ENCODE data around the gene SLC38A9.

SLC38A9 gene

DNA sequence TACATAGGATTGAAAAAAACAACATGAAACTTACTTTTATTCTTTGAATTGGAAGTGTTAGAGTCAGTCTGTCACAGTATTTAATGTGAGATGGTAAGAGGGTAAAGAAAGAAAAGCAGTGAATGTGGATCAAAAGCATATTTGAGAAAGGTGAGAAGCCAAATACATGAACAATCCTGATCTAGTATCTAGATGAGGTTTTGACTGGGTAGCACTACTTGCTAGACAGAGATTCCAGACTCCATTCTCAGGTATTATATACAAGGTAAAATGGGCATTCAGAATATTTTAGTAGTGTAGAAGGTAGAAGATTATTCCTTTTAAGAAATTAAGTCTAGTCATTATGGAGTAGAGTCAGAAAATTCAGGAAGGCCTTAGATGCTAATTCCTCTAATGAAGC, 62.2 kb downstream of the SLC38A9 start:
- no peak for DNase-seq (ENCODE audit: low read depth)

DNA sequence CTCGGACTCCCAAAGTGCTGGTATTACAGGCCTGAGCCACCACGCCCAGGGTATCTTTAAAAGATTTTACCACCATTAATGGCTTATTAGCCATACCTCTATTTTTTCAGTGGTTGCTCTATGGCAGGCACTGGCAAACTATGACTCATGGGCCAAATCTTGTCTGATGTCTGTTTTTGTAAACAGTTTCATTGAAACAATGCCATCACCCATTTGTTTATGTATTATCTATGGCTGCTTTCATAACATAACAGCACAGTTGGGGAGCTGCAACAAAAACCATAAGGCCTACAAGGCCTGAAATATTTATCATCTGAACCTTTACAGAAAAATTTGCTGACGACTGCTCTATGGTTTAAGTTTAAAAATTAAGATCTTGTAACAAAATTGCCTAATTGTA, 66.8 kb downstream of the SLC38A9 start:
- no peak for DNase-seq (ENCODE audit: low read depth)

DNA sequence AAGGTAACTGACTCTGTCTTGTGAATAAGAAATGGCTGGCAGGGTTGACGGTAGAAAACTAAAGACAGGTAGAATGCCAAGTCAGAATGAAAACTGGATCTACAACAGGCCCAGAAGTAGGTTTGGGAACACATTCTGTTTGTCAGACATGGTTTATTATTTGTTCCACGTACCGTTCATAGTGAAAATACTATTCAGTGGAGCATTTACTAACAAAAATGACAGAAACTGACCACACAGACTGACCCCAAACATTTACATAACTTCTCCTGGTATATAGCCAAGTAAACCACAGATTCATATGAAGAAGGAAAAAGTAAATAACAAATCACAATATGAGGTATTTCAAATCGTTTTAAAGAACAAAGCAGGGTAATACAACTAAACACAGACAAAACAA, 73.7 kb downstream of the SLC38A9 start:
- no peak for DNase-seq (ENCODE audit: low read depth)

- DNase-seq (ENCODE audit: low read depth): no peak
Observed at GRCh38 chr5:55638051-55638450, 74.1 kb downstream of the SLC38A9 start.

- DNase-seq (ENCODE audit: low read depth): no peak
Observed at GRCh38 chr5:55636683-55637082, 75.4 kb downstream of the SLC38A9 start.

DNA sequence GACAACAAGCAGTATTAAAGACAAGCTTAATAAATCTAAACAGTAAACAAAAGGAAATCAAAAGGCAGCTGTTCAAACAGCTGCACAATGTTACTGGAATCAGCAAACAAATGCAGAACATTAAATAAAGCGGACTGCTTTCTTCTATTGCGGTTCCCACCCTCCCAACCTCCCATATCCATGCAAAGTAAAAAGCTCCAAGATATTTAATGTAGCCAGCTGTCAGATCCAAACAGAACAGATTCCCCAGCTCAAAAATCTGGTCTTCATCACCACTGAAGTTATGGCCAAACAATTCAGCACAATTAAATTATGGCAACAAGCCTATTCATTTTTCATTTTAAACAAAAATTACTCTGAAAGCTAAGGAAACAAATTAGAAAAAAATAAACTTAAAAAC, 75.9 kb downstream of the SLC38A9 start:
- DNase-seq (ENCODE audit: low read depth): no peak

DNA sequence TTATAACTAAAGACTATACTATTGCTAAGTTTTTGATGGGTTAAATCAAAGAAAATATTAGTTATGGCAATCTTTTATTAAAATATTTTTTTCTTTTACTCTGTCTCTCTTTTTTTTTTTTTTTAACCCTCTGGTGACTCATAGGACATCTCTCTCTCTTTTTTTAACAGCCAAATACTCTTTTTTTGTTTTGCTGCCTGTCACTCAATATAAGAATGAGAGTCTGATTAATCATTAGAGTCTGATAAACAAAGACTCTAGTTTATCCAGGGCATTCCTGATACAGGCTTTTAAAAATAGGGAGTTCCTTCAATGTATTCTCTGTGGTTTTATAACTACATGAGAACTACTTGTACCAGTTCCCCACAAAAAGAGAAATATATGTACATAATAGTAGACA, 77.3 kb downstream of the SLC38A9 start:
- DNase-seq (ENCODE audit: low read depth): no peak

GRCh38 chr5:55634209-55634805, 77.8 kb downstream of the SLC38A9 start:
- DNase-seq (ENCODE audit: low read depth): no peak

- DNase-seq (ENCODE audit: low read depth): no peak
Observed at GRCh38 chr5:55633574-55634208, 78.4 kb downstream of the SLC38A9 start.

DNA sequence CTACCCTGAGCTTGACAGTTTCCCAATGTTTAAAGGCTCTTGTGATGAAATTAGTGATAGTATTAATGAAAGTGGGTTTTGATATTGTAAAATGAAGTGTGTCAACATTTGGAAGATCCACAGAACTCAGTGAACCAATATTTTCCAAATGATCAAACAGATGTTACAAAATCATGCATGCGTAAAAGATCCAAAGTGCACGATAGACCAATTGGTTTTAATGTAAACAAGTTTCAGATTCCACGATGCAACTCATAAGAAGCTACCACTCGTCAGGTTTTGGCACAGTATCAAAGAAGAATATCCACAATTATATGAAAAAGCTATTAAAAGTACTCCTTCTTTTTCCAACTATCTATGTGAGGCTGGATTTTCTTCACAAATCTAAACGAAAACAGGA, 82.3 kb downstream of the SLC38A9 start:
- DNase-seq (ENCODE audit: low read depth): no peak

- DNase-seq (ENCODE audit: low read depth): no peak
Observed at GRCh38 chr5:55626790-55627189, 85.3 kb downstream of the SLC38A9 start.

GRCh38 chr5:55625913-55626312, 86.2 kb downstream of the SLC38A9 start:
- no peak for DNase-seq (ENCODE audit: low read depth)

GRCh38 chr5:55625589-55625909, 86.6 kb downstream of the SLC38A9 start:
- DNase-seq (ENCODE audit: low read depth): no peak

DNA sequence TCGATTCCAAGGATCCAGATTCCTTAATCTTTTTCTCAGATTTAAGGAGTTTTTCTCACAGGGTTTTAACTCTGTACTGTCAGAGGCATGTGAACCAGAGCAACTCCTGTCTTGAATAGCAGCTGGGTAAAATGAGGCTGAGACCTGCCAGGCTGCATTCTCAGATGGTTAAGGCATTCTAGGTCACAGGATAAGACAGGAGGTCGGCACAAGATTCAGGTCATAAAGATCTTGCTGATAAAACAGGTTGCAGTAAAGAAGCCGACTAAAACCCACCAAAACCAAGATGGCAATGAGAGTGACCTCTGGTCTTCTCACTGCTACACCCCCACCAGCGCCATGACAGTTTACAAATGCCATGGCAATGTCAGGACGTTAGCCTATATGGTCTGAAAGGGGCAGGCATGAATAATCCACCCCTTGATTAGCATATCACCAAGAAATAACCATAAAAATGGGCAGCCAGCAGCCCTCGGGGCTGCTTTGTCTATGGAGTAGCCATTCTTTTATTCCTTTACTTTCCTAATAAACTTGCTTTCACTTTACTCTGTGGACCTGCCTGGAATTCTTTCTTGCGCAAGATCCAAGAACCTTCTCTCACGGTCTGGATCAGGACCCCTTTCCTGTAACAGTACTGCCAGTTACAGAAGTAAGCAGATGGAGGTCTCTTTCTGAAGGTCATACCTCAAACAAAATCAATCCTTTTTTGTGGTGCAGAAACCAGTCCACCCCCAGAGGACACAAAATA, 87.1 kb downstream of the SLC38A9 start:
- DNase-seq (ENCODE audit: low read depth): no peak

- no peak for DNase-seq (ENCODE audit: low read depth)
Observed at GRCh38 chr5:55623789-55624188, 88.3 kb downstream of the SLC38A9 start.

- no peak for DNase-seq (ENCODE audit: low read depth)
Observed at GRCh38 chr5:55622460-55622859, 89.7 kb downstream of the SLC38A9 start.

- DNase-seq (ENCODE audit: low read depth): no peak
Observed at GRCh38 chr5:55621229-55621628, 90.9 kb downstream of the SLC38A9 start.

DNA sequence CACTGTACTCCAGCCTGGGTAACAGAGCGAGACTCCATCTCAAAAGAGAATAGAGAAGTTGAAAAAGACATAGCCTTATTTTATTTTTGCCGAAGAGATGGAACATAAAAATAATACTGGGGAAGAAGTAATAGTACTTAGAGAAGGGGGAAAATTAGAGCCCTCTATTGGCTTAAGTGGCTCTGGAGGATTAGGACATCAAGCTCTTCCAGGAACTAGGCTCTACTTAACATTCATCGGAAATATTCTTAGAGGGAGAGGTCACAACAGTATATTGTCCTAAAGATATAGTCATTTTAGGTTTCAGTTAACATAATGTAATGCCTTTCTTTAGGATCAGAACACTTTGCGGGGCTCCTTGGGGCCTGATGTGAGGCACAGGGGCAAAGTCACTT, 91.4 kb downstream of the SLC38A9 start:
- no peak for DNase-seq (ENCODE audit: low read depth)

DNA sequence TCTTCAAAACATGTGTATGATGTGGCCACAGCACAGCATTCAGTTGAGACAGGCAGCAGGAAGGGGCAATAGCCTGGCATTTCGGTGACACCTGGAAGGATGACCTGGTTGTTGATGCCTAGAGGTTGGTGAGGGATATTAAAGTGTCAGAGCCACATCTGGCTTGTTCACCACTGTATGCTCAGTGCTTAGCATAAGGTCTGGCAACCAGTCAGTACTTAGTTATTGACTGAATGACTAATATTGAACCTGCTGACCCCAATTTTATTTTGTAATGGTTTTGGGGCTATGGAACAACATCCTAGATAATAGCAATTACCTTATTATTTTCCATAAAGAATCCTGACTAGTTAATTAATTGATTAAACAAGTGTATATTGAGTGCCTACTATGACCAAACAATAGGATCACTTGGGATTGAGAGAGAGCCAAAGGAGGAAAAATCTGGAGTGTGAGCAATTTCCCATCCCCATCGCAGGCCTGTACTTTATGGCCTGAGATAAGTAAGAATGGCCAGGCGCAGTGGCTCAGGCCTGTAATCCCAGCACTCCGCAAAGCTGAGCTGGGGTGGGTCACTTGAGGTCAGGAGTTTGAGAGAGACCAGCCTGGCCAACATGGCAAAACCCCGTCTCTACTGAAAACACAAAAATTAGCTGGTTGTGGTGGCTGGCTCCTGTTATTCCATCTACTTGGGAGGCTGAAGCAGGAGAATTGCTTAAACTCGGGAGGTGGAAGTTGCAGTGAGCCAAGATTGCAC, 91.9 kb downstream of the SLC38A9 start:
- no peak for DNase-seq (ENCODE audit: low read depth)

DNA sequence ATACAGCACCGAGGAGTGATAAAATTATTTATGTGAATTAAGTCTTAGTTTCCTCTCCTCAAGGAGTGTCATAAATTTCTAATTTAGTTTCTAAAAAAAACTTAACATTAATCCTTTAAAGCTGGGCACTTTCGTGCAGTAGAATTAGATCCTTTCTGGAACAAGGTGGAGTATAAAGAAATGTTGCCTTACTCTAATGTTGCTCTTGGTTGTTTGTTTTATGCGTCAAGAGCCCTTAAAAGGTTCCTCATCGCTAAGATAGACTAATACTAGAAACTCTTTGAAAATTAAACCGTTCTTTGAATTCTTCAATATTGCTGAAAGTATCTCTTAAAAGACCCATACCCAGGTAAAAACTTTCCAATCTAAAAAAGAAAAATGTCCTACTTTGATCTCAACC, 93.8 kb downstream of the SLC38A9 start:
- no peak for DNase-seq (ENCODE audit: low read depth)

DNA sequence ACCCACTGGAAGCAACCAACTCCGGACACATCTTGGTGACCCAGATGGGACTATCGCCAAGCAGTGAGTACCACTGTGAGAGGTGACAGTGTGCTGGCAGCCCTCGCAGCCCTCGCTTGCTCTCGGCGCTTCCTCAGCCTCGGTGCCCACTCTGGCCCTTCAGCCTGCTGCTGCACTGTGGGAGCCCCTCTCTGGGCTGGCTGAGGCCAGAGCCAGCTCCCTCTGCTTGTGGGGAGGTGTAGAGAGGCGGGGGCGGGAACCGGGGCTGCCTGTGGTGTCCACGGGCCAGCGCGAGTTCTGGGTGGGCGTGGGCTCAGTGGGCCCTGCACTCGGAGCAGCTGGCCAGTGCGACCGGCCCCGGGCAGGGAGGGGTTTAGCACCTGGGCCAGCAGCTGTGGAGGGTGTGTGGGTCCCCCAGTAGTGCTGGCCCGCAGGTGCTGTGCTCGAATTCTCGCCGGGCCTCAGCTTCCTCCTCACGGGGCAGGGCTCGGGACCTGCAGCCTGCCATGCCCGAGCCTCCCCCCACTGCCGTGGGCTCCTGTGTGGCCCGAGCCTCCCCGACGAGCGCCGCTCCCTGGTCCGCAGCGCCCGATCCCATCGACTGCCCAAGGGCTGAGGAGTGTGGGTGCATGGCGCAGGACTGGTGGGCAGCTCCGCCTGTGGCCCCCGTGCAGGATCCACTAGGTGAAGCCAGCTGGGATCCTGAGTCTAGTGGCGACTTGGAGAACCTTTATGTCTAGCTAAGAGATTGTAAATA, 98.8 kb downstream of the SLC38A9 start:
- DNase-seq (ENCODE audit: low read depth): no peak

DNA sequence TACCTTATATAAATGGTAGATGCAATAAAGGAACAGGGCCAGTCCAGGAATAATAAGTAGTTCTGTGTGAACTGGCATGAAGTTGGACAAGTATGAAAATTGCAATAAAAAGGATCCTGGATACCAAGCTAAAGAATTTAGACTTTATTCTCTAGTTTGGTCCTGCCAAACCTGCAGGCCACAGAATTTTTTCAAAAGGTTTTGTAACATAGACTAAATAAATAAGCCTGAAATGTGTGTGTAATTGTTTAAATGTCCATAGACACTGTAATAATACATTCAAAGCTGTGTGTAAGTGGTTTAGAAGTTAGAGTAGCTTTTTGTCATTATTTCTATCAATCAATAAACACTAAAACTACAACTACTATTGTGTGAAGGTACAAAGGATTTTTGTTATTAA, 101.6 kb downstream of the SLC38A9 start:
- DNase-seq (ENCODE audit: low read depth): no peak
